ENCODE data around the gene FPGS. TPM values are rescaled to one million over a fixed set of nuclear protein-coding genes. Genes with fewer than 3 reads are reported as not detected.

Gene FPGS
- total and polyA plus RNA-seq, 8 donors: 38.8 to 97.4 (median 51.8) TPM

DNA sequence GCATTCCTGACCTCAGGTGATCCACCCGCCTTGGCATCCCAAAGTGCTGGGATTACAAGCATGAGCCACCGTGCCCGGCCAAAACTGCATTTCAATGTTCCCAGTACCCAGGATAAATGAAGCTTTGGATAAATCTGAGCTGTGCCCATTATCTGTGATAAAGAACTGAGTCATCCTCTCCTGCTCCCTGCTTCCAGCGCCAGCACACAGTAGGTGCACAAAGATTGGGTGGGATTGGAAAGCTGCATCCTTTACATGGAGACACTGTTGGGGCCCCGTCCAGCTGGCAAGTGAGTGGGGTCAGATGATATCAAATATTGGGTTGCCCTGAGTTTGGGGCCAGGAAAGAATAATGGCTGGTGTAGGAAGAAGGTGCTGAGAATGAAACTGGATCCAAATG is 41.6 kb upstream of the FPGS start:
- Histone ChIP-seq H3K27me3 (peaks cover under 1 to 6% of the 10 kb centered on the region in 2 donors), H3K9me3 (no peaks in the 10 kb centered on the region), H3K36me3 (peaks cover 0 to 28% of the 10 kb centered on the region in 2 donors), H3K4me3 (peak overlapping the region in 1 of 2 donors; percentile 30), H3K27ac (peak overlapping the region; percentile 26 to 70), H3K4me1 (peaks cover 0 to 49% of the 10 kb centered on the region in 2 donors)
- DNase-seq (no peak), ATAC-seq (no peak)
- intact Hi-C loops (cut with DNase I): no loop called here
- TF ChIP-seq, protein P1, sequence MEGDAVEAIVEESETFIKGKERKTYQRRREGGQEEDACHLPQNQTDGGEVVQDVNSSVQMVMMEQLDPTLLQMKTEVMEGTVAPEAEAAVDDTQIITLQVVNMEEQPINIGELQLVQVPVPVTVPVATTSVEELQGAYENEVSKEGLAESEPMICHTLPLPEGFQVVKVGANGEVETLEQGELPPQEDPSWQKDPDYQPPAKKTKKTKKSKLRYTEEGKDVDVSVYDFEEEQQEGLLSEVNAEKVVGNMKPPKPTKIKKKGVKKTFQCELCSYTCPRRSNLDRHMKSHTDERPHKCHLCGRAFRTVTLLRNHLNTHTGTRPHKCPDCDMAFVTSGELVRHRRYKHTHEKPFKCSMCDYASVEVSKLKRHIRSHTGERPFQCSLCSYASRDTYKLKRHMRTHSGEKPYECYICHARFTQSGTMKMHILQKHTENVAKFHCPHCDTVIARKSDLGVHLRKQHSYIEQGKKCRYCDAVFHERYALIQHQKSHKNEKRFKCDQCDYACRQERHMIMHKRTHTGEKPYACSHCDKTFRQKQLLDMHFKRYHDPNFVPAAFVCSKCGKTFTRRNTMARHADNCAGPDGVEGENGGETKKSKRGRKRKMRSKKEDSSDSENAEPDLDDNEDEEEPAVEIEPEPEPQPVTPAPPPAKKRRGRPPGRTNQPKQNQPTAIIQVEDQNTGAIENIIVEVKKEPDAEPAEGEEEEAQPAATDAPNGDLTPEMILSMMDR (IDR thresholded peaks at IDR 0.05): no peak

DNA sequence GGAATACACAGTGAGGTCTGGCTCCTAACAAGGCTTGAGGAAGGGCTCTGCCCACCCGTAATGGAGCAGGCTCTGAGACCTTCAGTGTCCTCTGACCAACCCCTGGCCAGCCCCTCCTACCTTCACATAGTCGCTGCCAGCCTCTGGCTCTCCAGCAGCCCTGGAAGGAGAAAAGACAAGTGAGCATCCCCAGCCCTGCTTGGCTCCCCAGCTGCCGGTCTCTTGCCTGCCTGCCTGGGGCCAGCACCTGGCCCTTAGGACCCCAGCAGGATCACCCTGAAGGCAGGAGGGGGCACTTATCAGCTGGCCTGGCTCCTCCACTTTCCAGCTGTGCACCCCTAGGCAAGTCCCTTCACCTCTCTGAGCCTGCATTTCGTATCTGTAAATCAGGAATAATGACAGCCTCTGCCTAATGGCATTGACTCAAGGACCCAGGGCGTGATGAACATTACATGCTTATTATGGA is 41.2 kb upstream of the FPGS start:
- Histone ChIP-seq H3K9me3 (no peaks in the 10 kb centered on the region), H3K4me3 (peak overlapping the region in 1 of 2 donors; percentile 30), H3K36me3 (peaks cover 0 to 28% of the 10 kb centered on the region in 2 donors), H3K4me1 (peaks cover 0 to 54% of the 10 kb centered on the region in 2 donors), H3K27me3 (peaks cover 0 to 1% of the 10 kb centered on the region in 2 donors), H3K27ac (peak overlapping the region; percentile 26 to 70)
- DNase-seq (no peak), ATAC-seq (no peak)
- TF ChIP-seq, protein P1 (IDR thresholded peaks at IDR 0.05): no peak
- intact Hi-C loops (cut with DNase I): no loop called here

GRCh38 chr9:127762111-127762676 is 40.5 kb upstream of the FPGS start:
- H3K9me3 ChIP-seq: no peaks in the 10 kb centered on the region
- DNase-seq (peak in 2 of 4 donors; percentile 45 to 83), ATAC-seq (peak; percentile 63)
- intact Hi-C loops (cut with DNase I): no loop called here
- H3K27me3 ChIP-seq: no peaks in the 10 kb centered on the region
- peaks cover 0 to 32% of the 10 kb centered on the region in 2 donors for H3K36me3 ChIP-seq
- H3K4me3 ChIP-seq: peak overlapping the region in 1 of 2 donors; percentile 30
- H3K27ac ChIP-seq: peak overlapping the region; percentile 39 to 70
- TF ChIP-seq, protein P1 (IDR thresholded peaks at IDR 0.05): no peak
- H3K4me1 ChIP-seq: peaks cover 0 to 60% of the 10 kb centered on the region in 2 donors

GRCh38 chr9:127763918-127764384 is 38.7 kb upstream of the FPGS start:
- H3K27me3 ChIP-seq: no peaks in the 10 kb centered on the region
- H3K4me1 ChIP-seq: peaks cover 8 to 78% of the 10 kb centered on the region in 2 donors
- no peaks in the 10 kb centered on the region for H3K9me3 ChIP-seq
- peak; percentile 67 for ATAC-seq
- no peak for DNase-seq
- TF ChIP-seq, protein P1 (IDR thresholded peaks at IDR 0.05): peak; percentile 13 to 49
- intact Hi-C loops (cut with DNase I): no loop called here
- peaks cover 0 to 27% of the 10 kb centered on the region in 2 donors for H3K36me3 ChIP-seq
- H3K4me3 ChIP-seq: no peak overlapping the region
- peak overlapping the region in 1 of 2 donors; percentile 70 for H3K27ac ChIP-seq

GRCh38 chr9:127765418-127765817 is 37.3 kb upstream of the FPGS start:
- no peak for ATAC-seq
- peak overlapping the region in 1 of 2 donors; percentile 70 for H3K27ac ChIP-seq
- peaks cover 8 to 93% of the 10 kb centered on the region in 2 donors for H3K4me1 ChIP-seq
- no peak for DNase-seq
- intact Hi-C loops (cut with DNase I): no loop called here
- H3K4me3 ChIP-seq: no peak overlapping the region
- no peaks in the 10 kb centered on the region for H3K9me3 ChIP-seq
- TF ChIP-seq, protein P1 (IDR thresholded peaks at IDR 0.05): no peak
- peaks cover 0 to 21% of the 10 kb centered on the region in 2 donors for H3K36me3 ChIP-seq
- H3K27me3 ChIP-seq: no peaks in the 10 kb centered on the region

Data from left lung (tissue), 10 donors.